HCEC 1CT (cell line): ENCODE data around the gene GPATCH4.
"Not testable (repeated sequence)": the region's sequence is repeated elsewhere in the genome, so short reads cannot be mapped to it uniquely, and the experiment has no call there.

Experiments
- DNase-seq: peaks from one replicate; pipeline ENCODE4 v3.0.0-alpha.2; 2017

The GPATCH4 gene

DNA sequence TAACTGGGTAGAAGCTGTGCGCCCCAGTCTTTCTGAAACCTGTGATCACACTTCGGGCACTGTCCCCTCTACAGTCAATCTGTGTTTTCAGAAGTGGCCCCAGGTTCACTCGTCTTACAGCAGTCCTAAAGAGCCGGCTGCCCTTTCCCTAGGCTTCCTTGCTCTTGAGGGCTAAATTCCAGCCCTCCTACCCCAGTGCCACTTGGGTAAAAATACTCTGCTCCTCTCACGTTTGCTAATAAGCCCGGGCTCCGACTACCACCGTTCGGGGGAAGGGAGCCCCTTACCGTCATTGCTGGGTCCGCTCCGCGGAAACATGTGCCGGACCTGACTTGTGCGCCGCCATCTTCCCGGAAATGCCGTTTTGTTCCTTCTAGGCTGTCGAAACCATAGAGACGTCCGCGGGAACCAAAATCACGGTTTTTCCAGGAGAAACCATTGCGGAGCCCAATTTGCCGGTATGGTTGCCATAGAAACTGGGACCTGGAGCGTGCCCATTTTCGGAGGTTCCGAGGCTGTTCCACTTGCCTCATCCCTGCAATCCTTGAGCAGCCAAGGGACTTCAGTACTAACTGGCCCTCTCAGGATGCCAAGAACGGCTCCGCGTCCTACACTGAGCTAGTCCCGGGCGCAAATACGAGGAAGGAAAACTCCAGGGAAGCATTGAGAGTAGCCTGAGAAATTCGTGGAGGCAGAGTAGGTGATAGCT lies at the start of gene GPATCH4:
GPATCH4 (minus strand) TSS at position 358 of the 709 bp plus-strand sequence.
- DNase-seq = peak; percentile 93

DNA sequence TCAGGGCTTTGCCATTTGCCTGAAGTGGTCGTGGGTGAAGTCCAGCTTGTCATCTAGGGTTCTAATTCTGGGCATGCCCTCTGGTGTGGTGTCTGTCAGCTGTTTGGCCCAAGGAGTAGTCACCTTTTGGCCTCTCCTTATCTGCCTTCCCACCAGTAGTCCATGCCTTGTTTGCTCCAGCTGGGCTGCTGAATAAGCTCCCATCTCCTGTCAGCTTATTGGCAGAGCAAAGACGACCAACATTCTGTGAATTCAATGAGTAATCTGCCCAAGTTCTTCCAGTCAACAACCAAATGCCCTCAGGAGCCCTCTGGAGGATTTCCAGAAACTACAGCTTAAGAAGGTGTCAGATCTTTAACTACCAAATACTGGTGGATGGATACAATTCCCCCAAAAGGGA lies 47.7 kb upstream of the GPATCH4 start:
- no peak for DNase-seq

DNA sequence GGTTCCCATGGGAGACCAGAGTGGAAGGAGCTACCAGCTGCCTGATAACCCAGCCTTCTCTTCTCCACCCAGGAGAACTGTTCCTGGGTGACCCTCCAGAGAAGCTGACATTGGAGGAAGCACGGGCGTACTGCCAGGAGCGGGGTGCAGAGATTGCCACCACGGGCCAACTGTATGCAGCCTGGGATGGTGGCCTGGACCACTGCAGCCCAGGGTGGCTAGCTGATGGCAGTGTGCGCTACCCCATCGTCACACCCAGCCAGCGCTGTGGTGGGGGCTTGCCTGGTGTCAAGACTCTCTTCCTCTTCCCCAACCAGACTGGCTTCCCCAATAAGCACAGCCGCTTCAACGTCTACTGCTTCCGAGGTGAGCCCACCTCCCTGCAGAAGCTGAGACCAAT lies 47.2 kb upstream of the GPATCH4 start:
- DNase-seq = no peak

DNA sequence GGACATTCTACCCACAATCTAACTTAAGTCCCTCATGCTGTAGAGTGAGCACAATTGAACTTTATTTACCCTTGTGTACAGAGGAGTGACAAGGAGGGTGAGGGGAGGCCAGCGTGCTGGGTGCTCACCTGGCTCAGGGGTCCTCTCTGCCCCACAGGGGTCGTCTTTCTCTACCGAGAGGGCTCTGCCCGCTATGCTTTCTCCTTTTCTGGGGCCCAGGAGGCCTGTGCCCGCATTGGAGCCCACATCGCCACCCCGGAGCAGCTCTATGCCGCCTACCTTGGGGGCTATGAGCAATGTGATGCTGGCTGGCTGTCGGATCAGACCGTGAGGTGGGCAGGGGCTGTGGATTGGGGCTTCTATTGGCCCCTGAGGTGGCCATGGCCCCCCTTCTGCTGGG lies 46.1 kb upstream of the GPATCH4 start:
- no peak for DNase-seq

GRCh38 chr1:156646738-156647211 lies 45.5 kb upstream of the GPATCH4 start:
- no peak for DNase-seq

GRCh38 chr1:156645666-156646065 lies 44.4 kb upstream of the GPATCH4 start:
- DNase-seq = no peak

DNA sequence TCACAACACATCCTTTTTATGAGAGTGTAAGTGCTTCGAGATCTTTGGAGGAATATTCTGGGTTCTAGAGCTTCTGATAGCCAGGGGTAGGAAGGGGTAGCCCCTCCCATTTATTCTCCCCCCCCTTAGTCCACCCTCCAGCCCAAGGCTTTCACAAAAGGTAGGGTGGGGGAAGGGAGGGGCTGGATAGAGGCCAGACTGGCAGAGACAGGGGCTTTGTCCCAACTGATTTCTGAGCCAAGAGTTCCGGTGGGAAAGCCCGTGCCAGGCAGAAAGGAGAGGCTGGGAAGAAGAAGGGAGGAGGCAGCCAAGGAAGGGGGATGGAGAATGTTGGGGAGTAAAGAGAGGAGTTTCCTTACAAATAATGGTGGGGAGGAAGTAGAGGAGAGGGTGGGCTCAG lies 43.8 kb upstream of the GPATCH4 start:
- DNase-seq = no peak

DNA sequence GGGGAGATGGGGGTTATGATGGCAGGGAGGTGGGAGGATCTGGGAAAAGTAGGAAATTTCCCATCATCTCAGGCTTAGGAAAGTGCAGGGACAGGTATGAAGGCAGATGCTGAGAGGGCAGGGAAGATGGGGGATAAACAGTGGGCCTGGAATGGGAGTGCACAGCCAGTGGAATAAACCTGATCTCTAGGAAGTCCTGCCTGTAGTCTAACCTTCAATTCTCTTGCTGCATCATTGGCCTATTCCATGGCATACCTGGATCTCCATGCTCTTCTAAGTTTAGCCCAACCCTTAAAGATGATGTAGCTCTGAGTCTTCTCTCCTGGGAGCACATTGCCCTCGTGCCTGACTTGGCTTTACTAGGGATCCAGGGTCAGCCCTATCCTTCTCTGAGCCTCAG lies 43.4 kb upstream of the GPATCH4 start:
- no peak for DNase-seq

GRCh38 chr1:156644146-156644545 lies 42.9 kb upstream of the GPATCH4 start:
- no peak for DNase-seq

DNA sequence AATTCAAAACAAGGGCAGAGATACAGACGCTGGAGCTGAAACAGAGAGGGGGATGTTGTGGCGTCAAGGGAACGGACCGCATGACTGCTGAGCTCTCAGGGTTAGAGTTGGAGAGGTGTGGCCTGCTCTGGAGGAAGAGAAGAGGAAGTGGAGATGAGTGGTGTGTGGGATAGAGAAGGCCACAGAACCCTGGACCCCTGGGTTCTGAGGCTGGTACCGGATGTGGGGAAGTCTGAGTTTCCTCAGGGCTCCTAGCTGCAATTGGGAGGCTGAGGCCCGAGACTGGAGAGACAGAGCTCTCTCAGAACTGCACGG lies 42.5 kb upstream of the GPATCH4 start:
- no peak for DNase-seq

DNA sequence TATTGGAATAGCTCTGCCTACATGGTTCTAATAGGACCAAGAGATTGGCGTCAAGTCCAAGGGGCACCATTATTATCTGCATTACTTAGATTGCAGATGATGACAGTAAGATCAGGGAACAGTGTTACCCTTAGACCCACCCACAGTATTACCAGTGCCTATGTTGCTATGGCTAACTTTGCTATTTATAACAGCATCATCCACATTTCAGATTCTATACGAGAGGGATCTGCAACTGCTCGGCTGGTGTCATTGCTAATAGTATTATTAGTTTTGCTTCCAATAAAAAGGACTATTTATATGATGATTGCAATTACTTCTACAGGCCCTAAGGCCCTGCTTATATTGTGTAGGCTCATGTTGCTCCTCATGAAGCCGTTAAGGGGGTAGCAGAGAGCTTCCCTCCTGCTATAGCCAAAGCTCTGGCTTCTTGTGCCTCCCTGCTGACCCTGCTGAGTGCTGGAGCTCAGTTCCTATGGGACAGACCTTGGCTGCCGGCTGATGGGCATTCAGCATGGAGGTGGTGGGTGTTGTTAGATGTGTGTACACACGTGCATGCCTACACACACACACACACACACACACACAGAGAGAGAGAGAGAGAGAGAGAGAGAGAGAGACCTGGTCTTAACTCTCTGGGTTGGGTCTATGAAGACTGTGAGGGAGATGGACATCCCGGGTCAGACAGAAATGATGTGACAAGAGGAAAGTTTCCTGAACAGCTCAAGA lies 41.9 kb upstream of the GPATCH4 start:
- DNase-seq = no peak

DNA sequence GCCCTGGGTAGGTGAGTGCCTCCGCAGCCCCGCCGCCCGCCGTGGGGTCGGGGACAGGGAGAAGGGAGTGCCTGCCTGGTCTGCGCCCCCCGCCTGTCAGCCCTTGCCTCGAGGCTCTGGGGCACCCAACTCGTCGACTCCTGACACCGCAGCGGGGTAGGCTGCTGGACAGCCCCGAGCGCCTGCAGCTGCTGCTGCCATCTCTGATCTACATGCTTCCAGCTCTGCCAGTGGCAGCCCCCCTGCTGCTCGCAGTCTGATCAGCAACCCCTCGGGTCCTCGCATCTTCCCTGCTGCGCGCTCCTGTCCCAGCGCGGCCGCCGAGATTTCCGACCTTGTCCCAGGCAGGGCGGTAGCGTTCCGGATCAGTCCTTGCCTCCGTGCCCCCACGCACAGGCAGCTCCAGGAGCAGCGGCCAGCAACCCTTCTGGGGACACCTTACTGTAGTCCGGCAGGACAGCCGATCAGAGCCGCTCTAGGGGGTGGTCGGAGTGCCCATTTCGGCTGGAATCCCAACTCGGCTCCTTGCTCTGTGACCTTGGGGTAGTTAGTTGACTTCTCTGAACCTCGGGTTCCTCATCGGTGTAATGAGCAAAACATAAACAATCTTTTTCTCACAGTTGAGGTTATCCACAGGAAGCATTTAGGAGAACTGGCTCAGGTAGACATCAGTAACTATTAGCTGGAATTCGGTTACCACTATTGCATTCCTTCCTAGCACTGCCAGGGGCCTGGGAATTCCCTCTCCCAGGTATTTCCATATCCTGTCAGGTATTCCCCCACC lies 41.2 kb upstream of the GPATCH4 start:
- no peak for DNase-seq

GRCh38 chr1:156641761-156642264 lies 40.5 kb upstream of the GPATCH4 start, which contains the start of gene BCAN:
Gene BCAN, plus strand, starts transcription at chr1:156642117. Its CDS starts 3,938 bp downstream, at chr1:156646055.
- DNase-seq = no peak

DNA sequence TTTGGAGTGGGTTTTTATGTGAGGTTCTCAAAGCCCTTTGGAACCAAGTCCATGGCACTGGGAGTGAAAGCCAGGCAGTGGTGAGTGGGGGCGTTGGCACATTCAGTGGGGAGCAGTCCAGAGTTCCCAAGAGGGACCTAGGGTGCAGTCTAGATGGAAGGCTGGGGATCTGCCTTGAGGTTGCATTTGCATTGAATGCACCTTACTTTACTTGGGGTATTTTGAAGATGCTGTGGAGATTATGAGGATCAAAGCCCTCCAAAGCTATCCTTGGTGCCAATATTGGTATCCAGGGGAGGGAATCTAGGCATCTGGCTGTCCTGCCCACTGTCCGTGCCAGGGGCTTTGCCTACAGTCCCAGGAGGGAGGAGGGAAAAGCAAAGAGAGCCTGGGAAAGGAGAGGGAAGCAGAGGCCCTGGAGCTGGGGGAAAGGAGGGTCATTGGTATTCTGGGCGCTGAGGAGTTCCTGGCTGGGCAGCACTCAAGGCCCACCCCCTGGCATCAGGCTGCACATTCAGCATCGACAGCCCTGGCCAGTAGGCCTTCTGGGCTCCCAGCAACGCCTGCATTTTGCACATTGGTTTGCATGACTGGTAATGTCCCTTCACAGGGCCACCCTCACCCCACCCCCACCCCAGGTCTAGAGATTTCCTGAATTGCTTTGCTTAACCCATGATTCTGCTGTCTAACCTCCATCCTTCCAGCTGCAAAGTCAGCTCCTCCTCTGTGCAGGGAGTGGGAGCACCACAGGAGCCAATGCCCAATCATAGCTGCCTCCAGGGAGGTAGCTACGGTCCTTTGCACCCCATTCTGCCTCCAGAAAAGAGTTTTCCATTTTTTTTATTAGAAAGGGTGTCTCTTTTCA lies 39.8 kb upstream of the GPATCH4 start:
- DNase-seq = no peak

GRCh38 chr1:156639601-156640101 lies 38.4 kb upstream of the GPATCH4 start:
- no peak for DNase-seq

- DNase-seq = no peak
These were observed 37.1 kb upstream of the GPATCH4 start for GRCh38 chr1:156638189-156638985.

GRCh38 chr1:156632355-156632754 lies 31.1 kb upstream of the GPATCH4 start:
- DNase-seq = no peak

- DNase-seq = not testable (repeated sequence)
These were observed 29.9 kb upstream of the GPATCH4 start for GRCh38 chr1:156631152-156631551.

- DNase-seq = no peak
These were observed 28.7 kb upstream of the GPATCH4 start for GRCh38 chr1:156629823-156630449.

DNA sequence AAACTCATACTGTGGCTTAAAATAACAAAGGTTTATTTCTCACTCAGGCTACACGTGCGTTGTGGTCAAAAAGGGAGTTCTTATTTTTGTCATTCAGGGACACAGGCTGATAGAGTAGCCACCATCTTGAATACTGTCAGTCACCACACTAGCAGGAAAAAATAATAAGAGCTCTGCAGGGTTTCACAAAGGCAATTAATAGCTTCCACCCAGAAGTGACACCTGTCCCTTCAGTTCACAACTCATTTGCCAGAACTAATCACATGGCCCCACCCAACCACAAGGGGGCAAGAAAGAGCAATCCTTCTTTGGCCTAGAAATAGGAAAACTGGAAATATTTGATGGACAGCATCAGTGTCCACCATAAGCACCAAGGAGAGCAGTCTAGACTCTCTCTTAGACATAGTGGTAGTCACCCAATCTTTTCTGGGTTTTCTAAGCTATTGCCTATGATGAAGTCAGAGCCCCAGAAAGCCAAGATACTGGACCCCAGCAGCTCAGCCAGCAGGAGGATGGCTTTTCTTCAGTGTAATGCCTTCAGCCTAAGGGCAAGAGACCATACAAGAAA lies 26.1 kb upstream of the GPATCH4 start:
- DNase-seq = peak; percentile 43

DNA sequence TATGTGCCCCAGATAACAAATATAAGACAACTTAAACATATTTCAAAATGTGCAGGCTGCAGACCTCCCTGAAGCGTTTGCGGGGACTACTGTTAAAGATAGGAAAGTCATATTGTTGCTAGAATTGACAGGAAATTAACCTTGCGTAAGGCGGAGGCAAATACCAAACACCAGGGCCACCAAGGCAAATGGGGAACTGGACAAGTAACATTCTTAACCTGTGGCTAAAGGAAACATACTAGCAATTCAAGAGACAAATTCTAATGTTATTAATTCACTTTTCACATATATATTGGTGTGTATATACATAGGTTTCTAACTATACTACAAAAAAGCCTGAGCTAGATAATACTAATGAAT lies 24.8 kb upstream of the GPATCH4 start:
- DNase-seq = no peak
